HEK293 (cell line): ENCODE data around the gene CCR5AS.

Source experiments
- REPIN1 ChIP-seq: fragments of 450-650 bp; formaldehyde crosslinking; IDR thresholded peaks from 2 replicates; pipeline ENCODE4 v1.5.1; 2017; ENCODE audit warnings: missing biosample characterization, missing genetic modification characterization, low read depth
- ZFP37 ChIP-seq: fragments of 450-650 bp; formaldehyde crosslinking; IDR thresholded peaks from 2 replicates; pipeline ENCODE4 v1.5.1; 2016; ENCODE audit warnings: missing biosample characterization, missing genetic modification characterization
- ZFP41 ChIP-seq: fragments of 450-650 bp; formaldehyde crosslinking; IDR thresholded peaks from 2 replicates; pipeline ENCODE4 v1.5.1; 2016; ENCODE audit warnings: missing biosample characterization, missing genetic modification characterization, borderline replicate concordance
- ZNF23 ChIP-seq: fragments of 450-650 bp; formaldehyde crosslinking; IDR thresholded peaks from 2 replicates; pipeline ENCODE4 v1.5.1; 2016; ENCODE audit warnings: missing biosample characterization, missing genetic modification characterization, borderline replicate concordance
- ZNF658 ChIP-seq: fragments of 450-650 bp; formaldehyde crosslinking; IDR thresholded peaks from 2 replicates; pipeline ENCODE4; 2016; ENCODE audit warnings: missing biosample characterization, missing genetic modification characterization
- ZNF768 ChIP-seq: fragments of 450-650 bp; formaldehyde crosslinking; IDR thresholded peaks from 2 replicates; pipeline ENCODE4 v1.5.1; 2018; ENCODE audit warnings: missing biosample characterization, mild to moderate bottlenecking, missing genetic modification characterization
- TF ChIP-seq, protein P1 (sequence below): IDR thresholded peaks from 2 replicates; pipeline ENCODE4 v1.6.1; 2011; ENCODE audit warnings: mild to moderate bottlenecking, low read depth, low read length, borderline replicate concordance
- TF ChIP-seq, protein P2 (sequence below): fragments of 450-650 bp; formaldehyde crosslinking; IDR thresholded peaks from 2 replicates; pipeline ENCODE4 v1.5.1; 2016; ENCODE audit warnings: missing biosample characterization, missing genetic modification characterization
- TF ChIP-seq, protein P3 (sequence below): fragments of 450-650 bp; formaldehyde crosslinking; IDR thresholded peaks from 2 replicates; pipeline ENCODE4 v1.5.1; 2016; ENCODE audit warnings: missing biosample characterization, missing genetic modification characterization

DNA sequence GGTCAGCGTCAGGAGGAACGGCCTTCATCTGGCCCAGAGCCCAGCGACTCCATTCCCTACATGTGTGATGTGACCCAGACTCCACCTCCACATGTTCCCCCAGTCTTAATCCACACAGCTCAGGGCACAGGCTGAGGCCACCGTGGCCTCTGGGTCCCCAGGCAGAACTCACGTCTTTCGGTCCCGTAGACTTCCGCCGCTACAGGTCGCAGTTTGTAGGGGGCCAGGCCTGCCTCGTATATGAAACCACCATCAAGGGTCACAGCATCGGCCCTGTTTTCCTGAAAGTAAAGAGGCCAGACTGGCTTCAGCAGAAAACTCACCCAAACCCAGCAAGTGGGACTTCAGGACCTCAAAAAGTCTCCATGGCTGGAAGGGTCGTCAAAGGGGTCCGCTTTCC lies 49.3 kb upstream of the CCR5AS start:
- TF ChIP-seq, protein P1, sequence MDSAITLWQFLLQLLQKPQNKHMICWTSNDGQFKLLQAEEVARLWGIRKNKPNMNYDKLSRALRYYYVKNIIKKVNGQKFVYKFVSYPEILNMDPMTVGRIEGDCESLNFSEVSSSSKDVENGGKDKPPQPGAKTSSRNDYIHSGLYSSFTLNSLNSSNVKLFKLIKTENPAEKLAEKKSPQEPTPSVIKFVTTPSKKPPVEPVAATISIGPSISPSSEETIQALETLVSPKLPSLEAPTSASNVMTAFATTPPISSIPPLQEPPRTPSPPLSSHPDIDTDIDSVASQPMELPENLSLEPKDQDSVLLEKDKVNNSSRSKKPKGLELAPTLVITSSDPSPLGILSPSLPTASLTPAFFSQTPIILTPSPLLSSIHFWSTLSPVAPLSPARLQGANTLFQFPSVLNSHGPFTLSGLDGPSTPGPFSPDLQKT: no peak
- TF ChIP-seq, protein P2, sequence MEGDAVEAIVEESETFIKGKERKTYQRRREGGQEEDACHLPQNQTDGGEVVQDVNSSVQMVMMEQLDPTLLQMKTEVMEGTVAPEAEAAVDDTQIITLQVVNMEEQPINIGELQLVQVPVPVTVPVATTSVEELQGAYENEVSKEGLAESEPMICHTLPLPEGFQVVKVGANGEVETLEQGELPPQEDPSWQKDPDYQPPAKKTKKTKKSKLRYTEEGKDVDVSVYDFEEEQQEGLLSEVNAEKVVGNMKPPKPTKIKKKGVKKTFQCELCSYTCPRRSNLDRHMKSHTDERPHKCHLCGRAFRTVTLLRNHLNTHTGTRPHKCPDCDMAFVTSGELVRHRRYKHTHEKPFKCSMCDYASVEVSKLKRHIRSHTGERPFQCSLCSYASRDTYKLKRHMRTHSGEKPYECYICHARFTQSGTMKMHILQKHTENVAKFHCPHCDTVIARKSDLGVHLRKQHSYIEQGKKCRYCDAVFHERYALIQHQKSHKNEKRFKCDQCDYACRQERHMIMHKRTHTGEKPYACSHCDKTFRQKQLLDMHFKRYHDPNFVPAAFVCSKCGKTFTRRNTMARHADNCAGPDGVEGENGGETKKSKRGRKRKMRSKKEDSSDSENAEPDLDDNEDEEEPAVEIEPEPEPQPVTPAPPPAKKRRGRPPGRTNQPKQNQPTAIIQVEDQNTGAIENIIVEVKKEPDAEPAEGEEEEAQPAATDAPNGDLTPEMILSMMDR (tag by site-specific recombination): no peak
- TF ChIP-seq ZNF23 (tag by site-specific recombination) (no peak), REPIN1 (no peak), ZNF658 (tag by site-specific recombination) (no peak), ZFP41 (tag by site-specific recombination) (no peak), ZNF768 (tag by site-specific recombination) (no peak), ZFP37 (tag by site-specific recombination) (no peak)
- TF ChIP-seq, protein P3, sequence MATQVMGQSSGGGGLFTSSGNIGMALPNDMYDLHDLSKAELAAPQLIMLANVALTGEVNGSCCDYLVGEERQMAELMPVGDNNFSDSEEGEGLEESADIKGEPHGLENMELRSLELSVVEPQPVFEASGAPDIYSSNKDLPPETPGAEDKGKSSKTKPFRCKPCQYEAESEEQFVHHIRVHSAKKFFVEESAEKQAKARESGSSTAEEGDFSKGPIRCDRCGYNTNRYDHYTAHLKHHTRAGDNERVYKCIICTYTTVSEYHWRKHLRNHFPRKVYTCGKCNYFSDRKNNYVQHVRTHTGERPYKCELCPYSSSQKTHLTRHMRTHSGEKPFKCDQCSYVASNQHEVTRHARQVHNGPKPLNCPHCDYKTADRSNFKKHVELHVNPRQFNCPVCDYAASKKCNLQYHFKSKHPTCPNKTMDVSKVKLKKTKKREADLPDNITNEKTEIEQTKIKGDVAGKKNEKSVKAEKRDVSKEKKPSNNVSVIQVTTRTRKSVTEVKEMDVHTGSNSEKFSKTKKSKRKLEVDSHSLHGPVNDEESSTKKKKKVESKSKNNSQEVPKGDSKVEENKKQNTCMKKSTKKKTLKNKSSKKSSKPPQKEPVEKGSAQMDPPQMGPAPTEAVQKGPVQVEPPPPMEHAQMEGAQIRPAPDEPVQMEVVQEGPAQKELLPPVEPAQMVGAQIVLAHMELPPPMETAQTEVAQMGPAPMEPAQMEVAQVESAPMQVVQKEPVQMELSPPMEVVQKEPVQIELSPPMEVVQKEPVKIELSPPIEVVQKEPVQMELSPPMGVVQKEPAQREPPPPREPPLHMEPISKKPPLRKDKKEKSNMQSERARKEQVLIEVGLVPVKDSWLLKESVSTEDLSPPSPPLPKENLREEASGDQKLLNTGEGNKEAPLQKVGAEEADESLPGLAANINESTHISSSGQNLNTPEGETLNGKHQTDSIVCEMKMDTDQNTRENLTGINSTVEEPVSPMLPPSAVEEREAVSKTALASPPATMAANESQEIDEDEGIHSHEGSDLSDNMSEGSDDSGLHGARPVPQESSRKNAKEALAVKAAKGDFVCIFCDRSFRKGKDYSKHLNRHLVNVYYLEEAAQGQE: no peak
